ENCODE data around the gene FAM241A. TPM values are rescaled to one million over a fixed set of nuclear protein-coding genes. Genes with fewer than 3 reads are reported as not detected.

The FAM241A gene
- total RNA-seq, 2 experiments from 2014 or later, result 4.1 to 4.5 TPM

- peak overlapping the region; percentile 95 for H3K27ac Mint-ChIP-seq
- no peaks in the 10 kb centered on the region for H3K36me3 Mint-ChIP-seq (ENCODE audit: low read depth)
- peaks cover 16% of the 10 kb centered on the region for H3K4me1 Mint-ChIP-seq (ENCODE audit: low read depth)
- H3K9me3 Mint-ChIP-seq, result peaks cover 5% of the 10 kb centered on the region
- peak; percentile 91 for ATAC-seq
- no peak for TF ChIP-seq CTCF (IDR thresholded peaks at IDR 0.05)
- ChIA-PET CTCF (interaction anchor here (0.8 to 3.3 kb wide), 5 partner anchors 9 to 94 kb away, joined by 3 to 12 read pairs (median 3); no protein-coding TSS in a partner anchor), POLR2A (interaction anchor here (0.6 to 1.0 kb wide), 3 partner anchors 16 to 266 kb away, joined by 3 to 4 read pairs (median 3); no protein-coding TSS in a partner anchor)
- peak; percentile 40 for DNase-seq
- intact Hi-C loops (cut with micrococcal nuclease), result loop anchor here (10.0 kb wide), 1 partner anchor 55 kb away; no protein-coding TSS in a partner anchor
- H3K4me3 Mint-ChIP-seq, result peak overlapping the region; percentile 36
- no peaks in the 10 kb centered on the region for H3K27me3 Mint-ChIP-seq
Observed at GRCh38 chr4:112119353-112119783, 25.9 kb upstream of the FAM241A start.

- intact Hi-C loops (cut with micrococcal nuclease), result no loop called here
- peak overlapping the region; percentile 95 for H3K27ac Mint-ChIP-seq
Observed at GRCh38 chr4:112120021-112120420, 25.2 kb upstream of the FAM241A start.

GRCh38 chr4:112125416-112125815 is 19.8 kb upstream of the FAM241A start:
- ChIA-PET POLR2A (no interaction called here), CTCF (interaction anchor here (1.6 kb wide), 1 partner anchor 17 kb away, joined by 3 read pairs; no protein-coding TSS in a partner anchor)
- Mint-ChIP-seq H3K4me3 (no peak overlapping the region), H3K27me3 (peaks cover 10% of the 10 kb centered on the region), H3K4me1 (ENCODE audit: low read depth) (peaks cover 5% of the 10 kb centered on the region), H3K27ac (no peak overlapping the region), H3K36me3 (ENCODE audit: low read depth) (no peaks in the 10 kb centered on the region), H3K9me3 (no peaks in the 10 kb centered on the region)
- ATAC-seq (no peak), DNase-seq (no peak)
- no peak for TF ChIP-seq CTCF (IDR thresholded peaks at IDR 0.05)
- intact Hi-C loops (cut with micrococcal nuclease), result no loop called here

More at GRCh38 chr4:112120021-112120420, 25.2 kb upstream of the FAM241A start:
- Mint-ChIP-seq H3K4me1 (ENCODE audit: low read depth) (peaks cover 16% of the 10 kb centered on the region), H3K9me3 (peaks cover 5% of the 10 kb centered on the region), H3K27me3 (no peaks in the 10 kb centered on the region), H3K36me3 (ENCODE audit: low read depth) (no peaks in the 10 kb centered on the region), H3K4me3 (no peak overlapping the region)
- ChIA-PET POLR2A (interaction anchor here (0.7 to 1.0 kb wide), 2 partner anchors 15 to 52 kb away, joined by 3 to 4 read pairs; no protein-coding TSS in a partner anchor), CTCF (interaction anchor here (0.8 to 3.3 kb wide), 4 partner anchors 9 to 20 kb away, joined by 3 to 12 read pairs (median 3); no protein-coding TSS in a partner anchor)
- ATAC-seq, result peak; percentile 6
- no peak for DNase-seq
- TF ChIP-seq CTCF (IDR thresholded peaks at IDR 0.05), result no peak

- no peaks in the 10 kb centered on the region for H3K36me3 Mint-ChIP-seq (ENCODE audit: low read depth)
- DNase-seq (no peak), ATAC-seq (no peak)
- ChIA-PET CTCF (interaction anchor here (1.0 to 1.2 kb wide), 2 partner anchors 145 to 397 kb away, joined by 3 to 4 read pairs; no protein-coding TSS in a partner anchor), POLR2A (interaction anchor here (1.1 to 1.4 kb wide), 2 partner anchors 11 to 14 kb away, joined by 3 read pairs; no protein-coding TSS in a partner anchor)
- H3K4me3 Mint-ChIP-seq, result no peak overlapping the region
- peaks cover 9% of the 10 kb centered on the region for H3K4me1 Mint-ChIP-seq (ENCODE audit: low read depth)
- H3K9me3 Mint-ChIP-seq, result no peaks in the 10 kb centered on the region
- intact Hi-C loops (cut with micrococcal nuclease), result no loop called here
- no peak for TF ChIP-seq CTCF (IDR thresholded peaks at IDR 0.05)
- no peak overlapping the region for H3K27ac Mint-ChIP-seq
- peaks cover 10% of the 10 kb centered on the region for H3K27me3 Mint-ChIP-seq
Observed at GRCh38 chr4:112127048-112127637, 18.1 kb upstream of the FAM241A start.

- ATAC-seq (peak; percentile 62), DNase-seq (no peak)
- peaks cover 9% of the 10 kb centered on the region for H3K4me1 Mint-ChIP-seq (ENCODE audit: low read depth)
- CTCF ChIA-PET, result no interaction called here
- POLR2A ChIA-PET, result interaction anchor here (1.1 to 1.4 kb wide), 2 partner anchors 11 to 15 kb away, joined by 3 read pairs; no protein-coding TSS in a partner anchor
- TF ChIP-seq CTCF (IDR thresholded peaks at IDR 0.05), result no peak
- H3K36me3 Mint-ChIP-seq (ENCODE audit: low read depth), result no peaks in the 10 kb centered on the region
- no peaks in the 10 kb centered on the region for H3K9me3 Mint-ChIP-seq
- H3K4me3 Mint-ChIP-seq, result no peak overlapping the region
- H3K27ac Mint-ChIP-seq, result no peak overlapping the region
- peaks cover 10% of the 10 kb centered on the region for H3K27me3 Mint-ChIP-seq
- intact Hi-C loops (cut with micrococcal nuclease), result no loop called here
Observed at GRCh38 chr4:112127803-112128202, 17.5 kb upstream of the FAM241A start.
